Measurements from ENCODE around the gene MRPL40. TPM values are rescaled to one million over a fixed set of nuclear protein-coding genes. Genes with fewer than 3 reads are reported as not detected.

Gene MRPL40
- 17.2 TPM for total RNA-seq

GRCh38 chr22:19432133-19432851 is at the start of gene MRPL40:
Gene MRPL40, plus strand, starts transcription at chr22:19432545. Its CDS starts 10 bp downstream, at chr22:19432555.

DNA sequence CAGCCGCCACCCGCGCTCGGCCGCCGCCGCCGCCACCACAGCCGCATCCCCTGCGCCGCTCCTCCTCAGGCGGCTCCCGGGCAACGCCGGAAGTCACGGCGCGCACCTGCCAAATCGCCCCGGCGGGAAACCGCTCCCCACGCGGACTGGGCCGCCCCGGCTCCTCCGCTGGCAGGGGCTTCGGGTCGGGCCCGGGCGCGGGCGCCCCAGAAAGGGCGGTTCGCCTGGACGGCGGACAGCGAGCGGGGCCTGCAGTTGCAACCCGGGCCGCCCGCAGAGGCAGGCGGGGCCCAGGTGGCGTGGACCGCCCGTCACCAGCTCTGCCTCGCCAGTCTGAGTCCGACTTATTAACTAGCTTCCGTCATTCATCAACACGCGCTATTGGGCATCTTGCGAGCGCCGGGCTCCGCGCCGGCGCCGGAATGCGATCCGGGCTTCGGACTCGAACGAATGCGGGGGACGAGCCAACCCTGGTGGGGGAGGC is 654 bp upstream of the MRPL40 start, which contains the start of gene HIRA:
HIRA (minus strand) TSS at position 85 of the 484 bp plus-strand sequence. CDS start 257 bp downstream, outside the sequence.

DNA sequence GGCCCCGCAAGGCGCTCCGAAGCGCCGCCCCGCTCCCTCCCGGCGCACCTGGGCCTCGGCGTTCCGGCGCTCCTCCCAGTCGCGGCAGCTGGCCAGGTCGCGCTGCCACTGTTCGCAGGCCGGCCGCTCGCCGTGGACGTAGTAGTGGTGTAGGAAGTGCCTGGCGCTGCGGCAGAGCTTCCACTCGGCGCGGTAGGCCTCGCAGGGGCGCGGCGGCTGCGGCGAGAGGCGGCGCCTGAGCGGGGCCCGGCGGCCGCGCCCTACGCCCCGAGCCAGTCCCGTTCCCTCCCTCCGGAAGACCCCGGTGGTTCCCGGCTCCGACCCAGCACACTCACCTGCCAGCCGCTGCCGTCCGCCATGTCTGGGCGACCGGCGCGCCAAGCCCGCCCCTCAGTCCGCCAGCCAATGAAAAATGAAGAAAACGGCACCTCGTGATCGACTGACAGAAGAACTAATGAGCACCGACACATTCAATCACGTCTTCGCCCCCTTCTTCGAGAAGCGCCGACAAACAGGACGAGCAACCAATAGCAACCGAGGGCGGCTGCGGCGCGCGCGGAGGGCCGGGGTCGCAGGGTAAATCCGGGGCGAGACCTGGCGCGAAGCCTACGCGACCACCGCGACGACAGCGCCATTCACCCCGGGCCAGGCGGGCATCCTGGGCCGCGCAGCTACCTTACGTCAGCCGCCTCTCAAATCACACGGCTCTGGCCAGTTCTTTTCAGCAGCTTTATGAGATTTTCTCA is 15.2 kb downstream of the MRPL40 start, which contains the start of gene C22orf39:
C22orf39 (minus strand) TSS at position 382 of the 746 bp plus-strand sequence; CDS start at position 359, 23 bp downstream.

DNA sequence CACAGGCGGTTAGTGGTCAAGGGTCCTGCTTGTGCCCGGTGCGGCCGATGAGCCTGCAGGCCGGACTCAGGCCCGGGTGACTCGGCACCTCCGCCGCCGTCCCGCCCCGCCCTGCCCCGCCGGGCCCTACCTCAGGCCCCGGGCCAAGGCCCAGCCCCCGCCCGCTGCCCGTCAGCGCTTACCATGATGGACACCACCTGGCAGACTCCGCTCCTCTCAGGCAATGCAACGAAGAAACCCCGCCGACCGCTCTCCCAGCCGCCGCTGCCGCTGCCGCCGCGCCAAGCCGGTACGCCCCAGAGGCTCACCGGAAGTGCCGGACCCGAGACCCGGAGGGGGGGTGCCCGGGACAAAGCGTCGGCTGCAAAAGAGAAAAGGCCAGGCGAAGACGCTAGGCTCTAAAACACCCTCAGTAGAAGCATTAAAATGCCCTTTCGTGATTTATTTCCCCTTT is 46.6 kb downstream of the MRPL40 start, which contains the start of gene UFD1:
UFD1 (minus strand) TSS at position 293 of the 454 bp plus-strand sequence; CDS start at position 185, 108 bp downstream.

GRCh38 chr22:19479355-19480172 is 47.2 kb downstream of the MRPL40 start, which contains the start of gene CDC45:
Gene CDC45, plus strand, starts transcription at chr22:19479920. Its CDS starts 49 bp downstream, at chr22:19479969.

Other genes with a start within 250 kb of the MRPL40 start
- gene CLTCL1, start 140.8 kb upstream of the MRPL40 start, total RNA-seq, result 19.0 TPM
- gene HIRA, start 812 bp upstream of the MRPL40 start, total RNA-seq, result 21.5 TPM
- 50.4 TPM for gene C22orf39, start 15.2 kb downstream of the MRPL40 start, total RNA-seq
- 29.4 TPM for gene UFD1, start 46.6 kb downstream of the MRPL40 start, total RNA-seq
- gene CDC45, start 47.4 kb downstream of the MRPL40 start, total RNA-seq, result 11.9 TPM
- gene CLDN5, start 91.9 kb downstream of the MRPL40 start, total RNA-seq, result 91.8 TPM

All from metanephros (tissue), 1 donor.